ENCODE results near the gene RBM10.

Gene RBM10

DNA sequence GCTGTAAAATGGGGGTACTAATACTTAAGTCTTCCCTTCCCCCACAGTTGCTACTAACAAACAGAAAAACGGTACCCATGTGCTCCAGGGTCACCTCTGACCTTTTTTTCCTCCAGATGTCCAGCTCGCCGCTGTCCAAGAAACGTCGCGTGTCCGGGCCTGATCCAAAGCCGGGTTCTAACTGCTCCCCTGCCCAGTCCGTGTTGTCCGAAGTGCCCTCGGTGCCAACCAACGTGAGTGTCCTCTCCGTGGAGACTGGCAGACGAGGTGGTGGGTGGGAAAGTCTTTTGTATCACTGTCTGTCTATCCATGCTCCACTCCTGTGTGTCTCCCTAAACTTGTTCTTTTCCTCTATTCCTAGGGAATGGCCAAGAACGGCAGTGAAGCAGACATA lies 53.7 kb downstream of the RBM10 start:
- DNase-seq, result no peak

GRCh38 chrX:47199286-47199685 lies 54.3 kb downstream of the RBM10 start:
- no peak for DNase-seq

DNA sequence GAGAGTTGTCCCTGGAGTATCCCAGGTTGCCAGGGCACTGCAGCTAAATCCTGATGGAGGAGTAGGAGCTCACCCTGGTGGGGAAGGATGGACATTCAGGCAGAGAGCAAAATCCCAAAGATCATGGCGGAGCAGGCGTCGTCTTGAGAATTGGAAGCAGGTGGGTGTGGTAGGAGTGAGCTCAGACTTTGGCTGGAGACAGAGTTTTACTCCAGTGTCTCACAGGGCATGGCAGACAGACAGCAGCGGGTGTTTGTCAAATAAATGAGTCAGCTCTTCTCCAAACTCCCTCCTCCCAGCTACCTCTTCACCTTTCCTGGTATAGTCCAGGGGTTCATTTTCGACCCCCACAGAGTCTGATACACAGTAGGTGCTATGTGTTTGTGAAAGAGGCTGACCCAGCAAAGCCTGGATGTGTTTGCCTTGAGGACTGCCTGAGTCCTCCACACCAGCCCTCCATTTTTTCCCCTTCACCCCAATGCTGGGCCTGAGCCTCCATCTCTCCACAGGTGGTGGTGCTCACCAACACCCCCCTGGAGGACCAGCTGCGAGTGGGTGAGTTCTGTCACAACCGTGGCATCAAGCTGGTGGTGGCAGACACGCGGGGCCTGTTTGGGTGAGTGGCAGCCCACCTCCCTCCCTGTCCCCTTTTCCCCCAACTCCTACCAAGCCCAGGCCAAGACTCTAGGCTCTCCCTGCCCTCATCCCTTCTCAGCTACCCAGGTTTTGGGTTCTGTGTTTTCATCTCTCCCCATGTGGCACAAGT lies 55.5 kb downstream of the RBM10 start:
- DNase-seq, result no peak

DNA sequence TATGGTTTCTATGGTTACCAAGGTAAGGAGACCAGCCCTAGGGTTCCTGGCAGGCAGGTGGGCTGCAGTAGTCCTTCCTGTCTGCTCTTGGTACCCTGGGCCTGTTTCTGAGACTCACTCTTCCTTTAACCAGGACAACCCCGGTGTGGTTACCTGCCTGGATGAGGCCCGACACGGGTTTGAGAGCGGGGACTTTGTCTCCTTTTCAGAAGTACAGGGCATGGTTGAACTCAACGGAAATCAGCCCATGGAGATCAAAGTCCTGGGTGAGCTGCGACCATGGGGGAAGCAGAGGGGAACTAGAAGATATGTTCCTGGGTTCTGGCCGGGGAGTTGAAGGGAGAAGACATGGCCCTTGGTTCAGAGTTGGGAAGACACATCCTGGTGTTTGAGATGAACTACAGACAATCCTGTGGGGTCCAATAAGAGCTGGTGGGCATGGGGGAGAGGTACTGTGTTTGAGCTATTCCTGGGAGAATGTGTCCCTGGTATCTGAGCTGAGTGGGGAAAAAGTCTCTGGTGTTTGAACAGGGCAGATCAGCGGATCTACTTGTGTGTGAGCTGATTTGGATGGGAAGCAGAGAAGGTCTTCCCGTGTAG lies 56.4 kb downstream of the RBM10 start:
- DNase-seq, result no peak

GRCh38 chrX:47202316-47202715 lies 57.3 kb downstream of the RBM10 start:
- no peak for DNase-seq

DNA sequence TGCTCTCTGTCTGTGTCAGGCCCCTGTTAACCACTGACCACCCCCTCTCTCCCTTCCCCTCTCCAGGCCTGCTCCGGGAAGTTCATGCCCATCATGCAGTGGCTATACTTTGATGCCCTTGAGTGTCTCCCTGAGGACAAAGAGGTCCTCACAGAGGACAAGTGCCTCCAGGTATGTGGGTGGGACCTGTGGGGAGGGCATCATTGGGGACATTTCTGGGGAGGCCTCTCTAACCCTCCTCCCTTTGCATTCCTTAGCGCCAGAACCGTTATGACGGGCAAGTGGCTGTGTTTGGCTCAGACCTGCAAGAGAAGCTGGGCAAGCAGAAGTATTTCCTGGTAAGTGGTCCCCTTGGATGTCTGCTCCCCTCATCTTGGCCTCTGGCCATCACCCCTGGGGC lies 57.9 kb downstream of the RBM10 start:
- no peak for DNase-seq

GRCh38 chrX:47204970-47205369 lies 59.9 kb downstream of the RBM10 start:
- no peak for DNase-seq

DNA sequence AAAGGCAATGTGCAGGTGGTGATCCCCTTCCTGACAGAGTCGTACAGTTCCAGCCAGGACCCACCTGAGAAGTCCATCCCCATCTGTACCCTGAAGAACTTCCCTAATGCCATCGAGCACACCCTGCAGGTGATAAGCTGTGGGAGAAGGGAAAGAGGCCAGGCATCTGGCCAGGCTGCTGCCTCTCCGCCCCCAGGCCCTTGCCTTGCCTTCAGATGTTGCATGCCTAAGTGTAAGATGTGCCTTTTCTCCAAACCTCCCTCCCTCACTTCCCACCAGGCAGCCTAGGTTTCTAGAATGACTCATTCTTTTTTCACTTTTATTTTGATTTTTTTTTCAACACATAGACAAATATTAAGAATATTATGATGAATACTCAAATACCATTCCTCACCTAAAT lies 61.3 kb downstream of the RBM10 start:
- no peak for DNase-seq

DNA sequence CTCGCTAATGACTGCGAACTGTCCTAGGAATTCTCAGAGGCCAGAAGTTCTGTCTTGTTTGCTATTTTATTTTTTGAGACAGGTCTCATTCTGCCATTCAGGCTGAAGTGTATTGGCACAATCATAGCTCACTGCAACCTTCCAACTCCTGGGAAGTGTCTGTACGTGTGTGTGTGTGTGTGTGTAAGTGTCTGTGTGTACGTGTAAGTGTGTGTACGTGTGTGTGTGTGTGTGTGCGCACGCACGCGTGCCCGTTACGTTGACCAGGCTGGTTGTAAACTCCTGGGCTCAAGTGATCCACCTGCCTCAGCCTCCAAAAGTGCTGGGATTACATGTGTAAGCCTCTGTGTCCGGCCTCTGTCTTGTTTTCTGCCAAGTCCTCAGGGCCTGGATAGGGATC lies 63.1 kb downstream of the RBM10 start:
- DNase-seq, result no peak

DNA sequence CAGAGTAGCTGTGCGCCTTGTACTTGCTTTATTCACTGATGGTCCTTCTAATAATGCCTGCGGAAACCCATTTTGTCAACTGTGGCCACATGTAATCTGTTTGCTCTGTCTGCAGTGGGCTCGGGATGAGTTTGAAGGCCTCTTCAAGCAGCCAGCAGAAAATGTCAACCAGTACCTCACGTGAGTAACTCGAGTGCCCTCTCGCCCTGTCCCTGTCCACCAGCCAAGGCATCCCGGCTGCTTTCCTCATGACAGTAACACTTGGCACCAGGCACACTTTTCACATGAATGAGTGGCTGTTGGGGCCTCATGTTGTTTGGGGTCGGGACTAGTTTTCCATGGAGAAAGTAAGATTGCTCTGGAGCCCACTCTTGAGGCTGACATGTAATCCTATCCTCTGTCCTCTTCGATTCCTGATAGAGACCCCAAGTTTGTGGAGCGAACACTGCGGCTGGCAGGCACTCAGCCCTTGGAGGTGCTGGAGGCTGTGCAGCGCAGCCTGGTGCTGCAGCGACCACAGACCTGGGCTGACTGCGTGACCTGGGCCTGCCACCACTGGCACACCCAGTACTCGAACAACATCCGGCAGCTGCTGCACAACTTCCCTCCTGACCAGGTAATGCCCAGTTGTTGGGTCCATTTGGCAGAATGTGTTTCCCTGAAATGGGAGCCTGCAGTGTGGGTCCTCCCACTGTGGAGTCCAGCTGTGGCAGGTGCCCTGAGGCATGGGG lies 64.7 kb downstream of the RBM10 start:
- no peak for DNase-seq

- DNase-seq, result no peak
Measured at GRCh38 chrX:47210661-47211425, 65.8 kb downstream of the RBM10 start.

DNA sequence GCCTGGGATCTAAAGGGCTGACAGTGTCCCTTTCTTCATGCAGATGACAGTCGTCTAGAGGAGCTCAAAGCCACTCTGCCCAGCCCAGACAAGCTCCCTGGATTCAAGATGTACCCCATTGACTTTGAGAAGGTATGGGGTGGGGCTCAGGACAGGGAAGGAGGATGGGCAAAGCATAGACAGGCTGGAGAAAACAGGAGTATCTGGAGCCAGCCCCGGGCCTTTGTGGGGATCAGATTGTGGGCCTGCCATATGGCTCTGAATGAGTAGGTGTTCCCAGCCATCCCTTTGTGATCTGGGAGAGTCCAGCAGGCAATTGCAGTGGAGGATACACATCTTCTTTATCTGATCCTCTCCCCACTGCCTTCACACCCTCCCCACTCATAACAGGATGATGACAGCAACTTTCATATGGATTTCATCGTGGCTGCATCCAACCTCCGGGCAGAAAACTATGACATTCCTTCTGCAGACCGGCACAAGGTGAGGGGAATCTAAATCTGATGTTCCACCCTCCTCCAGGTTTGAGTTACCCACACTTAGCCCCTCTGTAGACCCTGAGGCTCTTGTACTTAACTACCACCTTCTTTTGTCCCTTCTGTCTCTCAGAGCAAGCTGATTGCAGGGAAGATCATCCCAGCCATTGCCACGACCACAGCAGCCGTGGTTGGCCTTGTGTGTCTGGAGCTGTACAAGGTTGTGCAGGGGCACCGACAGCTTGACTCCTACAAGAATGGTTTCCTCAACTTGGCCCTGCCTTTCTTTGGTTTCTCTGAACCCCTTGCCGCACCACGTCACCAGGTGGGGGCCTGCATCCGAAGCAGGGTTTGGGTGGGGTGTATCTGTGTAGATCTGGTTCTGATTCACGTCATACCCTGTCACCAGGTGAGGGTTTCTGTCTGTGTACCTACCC lies 67.6 kb downstream of the RBM10 start:
- no peak for DNase-seq

- DNase-seq, result no peak
Measured at GRCh38 chrX:47214435-47215077, 69.5 kb downstream of the RBM10 start.

- DNase-seq, result no peak
Measured at GRCh38 chrX:47215291-47215900, 70.4 kb downstream of the RBM10 start.

- no peak for DNase-seq
Measured at GRCh38 chrX:47216393-47216925, 71.4 kb downstream of the RBM10 start.

- peak in 1 of 2 experiments; percentile 14 for DNase-seq
Measured at GRCh38 chrX:47217121-47217851, 72.3 kb downstream of the RBM10 start.

GRCh38 chrX:47217852-47218279 lies 72.8 kb downstream of the RBM10 start:
- peak; percentile 93 to 95 for DNase-seq

DNA sequence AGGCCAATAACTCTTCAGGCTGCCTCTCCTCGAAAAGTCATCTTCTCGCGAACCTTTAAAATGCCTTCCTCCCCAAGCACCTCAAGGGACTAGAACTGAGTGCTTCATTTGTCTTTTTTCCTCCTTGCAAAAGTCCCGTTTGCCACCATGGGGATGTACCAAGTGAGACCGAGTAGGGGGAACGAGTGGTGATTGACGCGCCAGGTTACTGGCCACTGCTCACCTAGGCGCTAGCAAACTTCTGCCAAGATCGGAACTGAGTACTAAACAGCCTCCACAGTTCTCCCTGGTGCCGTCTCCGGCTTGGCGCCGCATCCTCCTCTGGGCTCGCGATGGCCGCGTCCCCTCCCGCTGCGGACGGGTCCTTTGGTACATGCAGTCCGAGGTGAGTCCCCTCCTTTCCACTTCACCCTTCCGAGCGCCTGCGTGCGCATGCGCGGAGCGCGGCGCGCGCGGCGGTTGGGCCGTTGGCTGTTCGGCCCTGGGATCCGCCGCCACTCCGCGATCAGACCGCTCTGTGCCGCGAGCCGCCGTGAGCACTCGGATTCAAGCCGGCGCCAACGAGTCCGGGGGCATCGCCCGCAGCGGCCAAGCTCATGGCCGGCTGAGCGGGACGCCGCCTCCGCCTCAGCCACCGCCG lies 73.4 kb downstream of the RBM10 start, which contains the start of gene CDK16:
TSS of gene CDK16 (plus strand) at position 402 of the 640 bp plus-strand sequence. CDS start 4,877 bp downstream, outside the sequence.
- peak; percentile 54 to 55 for DNase-seq
